H4 (cell line): Measurements from ENCODE around the gene GADD45GIP1. TPM values are rescaled to one million over a fixed set of nuclear protein-coding genes. Genes with fewer than 3 reads are reported as not detected.
A peak's percentile ranks its signal among the peaks of the same experiment; 100 is the strongest.
"Not testable (repeated sequence)": the region's sequence is repeated elsewhere in the genome, so short reads cannot be mapped to it uniquely, and the experiment has no call there.

Experiments
- DNase-seq: peaks from one replicate; pipeline ENCODE4 v3.0.0-alpha.2; 2015; ENCODE audit warnings: low spot score
- total RNA-seq: library from RNA; depleted of rRNA; stranded (reverse); fragments of >200 nt; shearing (Covaris generic); gene quantifications from 2 replicates; pipeline ENCODE4 v1.2.3, GENCODE V29; 2014

The GADD45GIP1 gene
- total RNA-seq, 1 experiment from 2014 or later, result 46.3 TPM

GRCh38 chr19:12990431-12990830, 33.4 kb upstream of the GADD45GIP1 start:
- no peak for DNase-seq

- no peak for DNase-seq
These were observed 30.8 kb upstream of the GADD45GIP1 start for GRCh38 chr19:12987781-12988180.

- DNase-seq, result no peak
These were observed 30.2 kb upstream of the GADD45GIP1 start for GRCh38 chr19:12987190-12987589.

- no peak for DNase-seq
These were observed 29.7 kb upstream of the GADD45GIP1 start for GRCh38 chr19:12986726-12987125.

GRCh38 chr19:12985049-12985776, 28.2 kb upstream of the GADD45GIP1 start:
- peak; percentile 79 for DNase-seq

GRCh38 chr19:12984683-12985048, 27.6 kb upstream of the GADD45GIP1 start:
- no peak for DNase-seq

GRCh38 chr19:12984143-12984627, 27.2 kb upstream of the GADD45GIP1 start:
- DNase-seq, result no peak

- peak; percentile 47 for DNase-seq
These were observed 26.6 kb upstream of the GADD45GIP1 start for GRCh38 chr19:12983542-12984142.

GRCh38 chr19:12983091-12983490, 26.1 kb upstream of the GADD45GIP1 start:
- DNase-seq, result no peak

- DNase-seq, result no peak
These were observed 25.6 kb upstream of the GADD45GIP1 start for GRCh38 chr19:12982648-12983047.

GRCh38 chr19:12979974-12980373, 23.0 kb upstream of the GADD45GIP1 start:
- DNase-seq, result no peak

- DNase-seq, result not testable (repeated sequence)
These were observed 19.1 kb upstream of the GADD45GIP1 start for GRCh38 chr19:12976109-12976508.

- DNase-seq, result no peak
These were observed 18.3 kb upstream of the GADD45GIP1 start for GRCh38 chr19:12975221-12975741.

- no peak for DNase-seq
These were observed 17.5 kb upstream of the GADD45GIP1 start for GRCh38 chr19:12974301-12975220.

GRCh38 chr19:12973236-12973635, 16.2 kb upstream of the GADD45GIP1 start:
- DNase-seq, result no peak

GRCh38 chr19:12970070-12970820, 13.2 kb upstream of the GADD45GIP1 start:
- DNase-seq, result no peak

GRCh38 chr19:12969292-12969988, 12.4 kb upstream of the GADD45GIP1 start, which contains the start of gene DAND5:
Gene DAND5, plus strand, starts transcription at chr19:12969576. Its CDS starts 85 bp downstream, at chr19:12969661.
- DNase-seq, result no peak

GRCh38 chr19:12967907-12968306, 10.9 kb upstream of the GADD45GIP1 start:
- DNase-seq, result no peak

- DNase-seq, result no peak
These were observed 8.8 kb upstream of the GADD45GIP1 start for GRCh38 chr19:12965812-12966135.

GRCh38 chr19:12965017-12965811, 8.2 kb upstream of the GADD45GIP1 start:
- peak; percentile 65 for DNase-seq
